Prostate gland (tissue), 2 donors: ENCODE results near the gene AFDN.

Source experiments
- CTCF ChIP-seq, 4 experiments: fragments of 200-600 bp in 2 of 4; fragments of 450-650 bp in 2 of 4; sonication (generic) in 2 of 4; IDR thresholded peaks; 1 replicate in 3 of 4; 2 replicates in 1 of 4; pipeline ENCODE4 v1.5.1; 2016 to 2019; ENCODE audit warnings: antibody characterized with exemption in 4 of 4, mild to moderate bottlenecking in 2 of 4, moderate library complexity in 2 of 4
- POLR2AphosphoS5 ChIP-seq: sonication (generic); formaldehyde crosslinking; IDR thresholded peaks from one replicate; pipeline ENCODE4 v1.6.1; 2017; ENCODE audit warnings: antibody characterized with exemption

GRCh38 chr6:168021581-168021980 is 194.9 kb downstream of the AFDN start:
- TF ChIP-seq CTCF (IDR thresholded peaks at IDR 0.05) (no peak), POLR2AphosphoS5 (no peak)
